Measurements from ENCODE around the gene PHAF1. TPM values are rescaled to one million over a fixed set of nuclear protein-coding genes. Genes with fewer than 3 reads are reported as not detected.

PHAF1 gene
- total and polyA plus RNA-seq, 2 of the 13 experiments (the other 11 are each of a cell fraction or from before 2014, with no cell fraction given) = 48.3 to 174 TPM

GRCh38 chr16:67109407-67110135 is at the start of gene PHAF1 (continued):
- TF ChIP-seq ZBTB40 (IDR thresholded peaks at IDR 0.05) = no peak
- TF ChIP-seq ZBTB40 (CRISPR knock-in tag; IDR thresholded peaks at IDR 0.05) = peak; percentile 54; the same call in 1 of the 2 replicates
- peak; percentile 61 for TF ChIP-seq SIX4 (CRISPR knock-in tag; IDR thresholded peaks at IDR 0.05)
- peak; percentile 95 for TF ChIP-seq ZNF235 (CRISPR knock-in tag; IDR thresholded peaks at IDR 0.05; ENCODE audit: borderline replicate concordance)
- TF ChIP-seq CEBPG (CRISPR knock-in tag; IDR thresholded peaks at IDR 0.05) = peak; percentile 37
- no peak for TF ChIP-seq ZNF569 (CRISPR knock-in tag; IDR thresholded peaks at IDR 0.05; ENCODE audit: borderline replicate concordance)
- TF ChIP-seq ZNF562 (CRISPR knock-in tag; IDR thresholded peaks at IDR 0.05; ENCODE audit: borderline replicate concordance) = no peak
- TF ChIP-seq ZNF607 (CRISPR knock-in tag; IDR thresholded peaks at IDR 0.05; ENCODE audit: borderline replicate concordance) = peak; percentile 90
- TF ChIP-seq ZNF747 (CRISPR knock-in tag; IDR thresholded peaks at IDR 0.05; ENCODE audit: borderline replicate concordance) = peak; percentile 94
- peak; percentile 87; the same call in 1 of the 2 replicates for TF ChIP-seq NCOA1 (CRISPR knock-in tag; IDR thresholded peaks at IDR 0.05)
- peak; percentile 51; the same call in 1 of the 2 replicates for TF ChIP-seq BORCS8-MEF2B (CRISPR knock-in tag; IDR thresholded peaks at IDR 0.05)
- peak; percentile 60; the same call in 1 of the 2 replicates for TF ChIP-seq ZNF503 (CRISPR knock-in tag; IDR thresholded peaks at IDR 0.05)
- TF ChIP-seq SNAPC4 (CRISPR knock-in tag; IDR thresholded peaks at IDR 0.05) = peak; percentile 57

Data from HepG2 (cell line).